ENCODE results near the gene SH3RF3.

SH3RF3 gene

GRCh38 chr2:109399066-109399465 is 270.1 kb downstream of the SH3RF3 start:
- Histone ChIP-seq H3K27me3 (ENCODE audit: insufficient read depth, low read length) (peaks cover 37% of the 10 kb centered on the region), H3K36me3 (ENCODE audit: insufficient read depth, low read length) (no peaks in the 10 kb centered on the region), H3K4me1 (ENCODE audit: insufficient read depth, low read length) (no peaks in the 10 kb centered on the region), H3K4me3 (ENCODE audit: low read length) (no peak overlapping the region), H2AFZ (ENCODE audit: low read depth, low read length) (no peak overlapping the region), H3K9me3 (ENCODE audit: low read length) (no peaks in the 10 kb centered on the region)

- Histone ChIP-seq H3K4me3 (ENCODE audit: low read length) (no peak overlapping the region), H3K9me3 (ENCODE audit: low read length) (no peaks in the 10 kb centered on the region), H3K36me3 (ENCODE audit: insufficient read depth, low read length) (no peaks in the 10 kb centered on the region), H3K4me1 (ENCODE audit: insufficient read depth, low read length) (no peaks in the 10 kb centered on the region), H3K27me3 (ENCODE audit: insufficient read depth, low read length) (peaks cover 27% of the 10 kb centered on the region), H2AFZ (ENCODE audit: low read depth, low read length) (no peak overlapping the region)
Measured at GRCh38 chr2:109400102-109400501, 271.1 kb downstream of the SH3RF3 start.

- Histone ChIP-seq H3K4me1 (ENCODE audit: insufficient read depth, low read length) (no peaks in the 10 kb centered on the region), H3K4me3 (ENCODE audit: low read length) (no peak overlapping the region), H3K9me3 (ENCODE audit: low read length) (no peaks in the 10 kb centered on the region), H2AFZ (ENCODE audit: low read depth, low read length) (no peak overlapping the region), H3K27me3 (ENCODE audit: insufficient read depth, low read length) (peaks cover 16% of the 10 kb centered on the region), H3K36me3 (ENCODE audit: insufficient read depth, low read length) (no peaks in the 10 kb centered on the region)
Measured at GRCh38 chr2:109401370-109401769, 272.4 kb downstream of the SH3RF3 start.

- H3K9me3 ChIP-seq (ENCODE audit: low read length), result no peaks in the 10 kb centered on the region
- no peak overlapping the region for H3K4me3 ChIP-seq (ENCODE audit: low read length)
- H3K36me3 ChIP-seq (ENCODE audit: insufficient read depth, low read length), result no peaks in the 10 kb centered on the region
- H2AFZ ChIP-seq (ENCODE audit: low read depth, low read length), result no peak overlapping the region
- H3K4me1 ChIP-seq (ENCODE audit: insufficient read depth, low read length), result no peaks in the 10 kb centered on the region
- peaks cover 10% of the 10 kb centered on the region for H3K27me3 ChIP-seq (ENCODE audit: insufficient read depth, low read length)
Measured at GRCh38 chr2:109402180-109402579, 273.2 kb downstream of the SH3RF3 start.

GRCh38 chr2:109402980-109403840 is 274.2 kb downstream of the SH3RF3 start:
- H3K9me3 ChIP-seq (ENCODE audit: low read length), result no peaks in the 10 kb centered on the region
- no peak overlapping the region for H2AFZ ChIP-seq (ENCODE audit: low read depth, low read length)
- H3K36me3 ChIP-seq (ENCODE audit: insufficient read depth, low read length), result no peaks in the 10 kb centered on the region
- no peak overlapping the region for H3K4me3 ChIP-seq (ENCODE audit: low read length)
- peaks cover 9% of the 10 kb centered on the region for H3K27me3 ChIP-seq (ENCODE audit: insufficient read depth, low read length)
- no peaks in the 10 kb centered on the region for H3K4me1 ChIP-seq (ENCODE audit: insufficient read depth, low read length)

GRCh38 chr2:109403841-109404201 is 274.8 kb downstream of the SH3RF3 start:
- no peak overlapping the region for H2AFZ ChIP-seq (ENCODE audit: low read depth, low read length)
- H3K4me3 ChIP-seq (ENCODE audit: low read length), result no peak overlapping the region
- H3K27me3 ChIP-seq (ENCODE audit: insufficient read depth, low read length), result peaks cover 9% of the 10 kb centered on the region
- no peaks in the 10 kb centered on the region for H3K4me1 ChIP-seq (ENCODE audit: insufficient read depth, low read length)
- H3K9me3 ChIP-seq (ENCODE audit: low read length), result no peaks in the 10 kb centered on the region
- H3K36me3 ChIP-seq (ENCODE audit: insufficient read depth, low read length), result no peaks in the 10 kb centered on the region

GRCh38 chr2:109404681-109405080 is 275.7 kb downstream of the SH3RF3 start:
- Histone ChIP-seq H3K36me3 (ENCODE audit: insufficient read depth, low read length) (no peaks in the 10 kb centered on the region), H3K9me3 (ENCODE audit: low read length) (no peaks in the 10 kb centered on the region), H3K27me3 (ENCODE audit: insufficient read depth, low read length) (peaks cover 9% of the 10 kb centered on the region)

GRCh38 chr2:109405873-109406272 is 276.9 kb downstream of the SH3RF3 start:
- H3K4me3 ChIP-seq (ENCODE audit: low read length), result no peak overlapping the region
- no peaks in the 10 kb centered on the region for H3K36me3 ChIP-seq (ENCODE audit: insufficient read depth, low read length)
- H3K4me1 ChIP-seq (ENCODE audit: insufficient read depth, low read length), result peaks cover 14% of the 10 kb centered on the region
- H2AFZ ChIP-seq (ENCODE audit: low read depth, low read length), result no peak overlapping the region
- H3K9me3 ChIP-seq (ENCODE audit: low read length), result no peaks in the 10 kb centered on the region
- peaks cover 12% of the 10 kb centered on the region for H3K27me3 ChIP-seq (ENCODE audit: insufficient read depth, low read length)

More at GRCh38 chr2:109404681-109405080, 275.7 kb downstream of the SH3RF3 start:
- H3K4me3 ChIP-seq (ENCODE audit: low read length), result no peak overlapping the region
- peaks cover 4% of the 10 kb centered on the region for H3K4me1 ChIP-seq (ENCODE audit: insufficient read depth, low read length)
- no peak overlapping the region for H2AFZ ChIP-seq (ENCODE audit: low read depth, low read length)

GRCh38 chr2:109406301-109406700 is 277.3 kb downstream of the SH3RF3 start:
- peaks cover 12% of the 10 kb centered on the region for H3K27me3 ChIP-seq (ENCODE audit: insufficient read depth, low read length)
- no peak overlapping the region for H2AFZ ChIP-seq (ENCODE audit: low read depth, low read length)
- no peak overlapping the region for H3K4me3 ChIP-seq (ENCODE audit: low read length)
- H3K36me3 ChIP-seq (ENCODE audit: insufficient read depth, low read length), result no peaks in the 10 kb centered on the region
- no peaks in the 10 kb centered on the region for H3K9me3 ChIP-seq (ENCODE audit: low read length)
- peaks cover 14% of the 10 kb centered on the region for H3K4me1 ChIP-seq (ENCODE audit: insufficient read depth, low read length)

GRCh38 chr2:109407276-109408042 is 278.5 kb downstream of the SH3RF3 start:
- Histone ChIP-seq H2AFZ (ENCODE audit: low read depth, low read length) (no peak overlapping the region), H3K27me3 (ENCODE audit: insufficient read depth, low read length) (peaks cover 10% of the 10 kb centered on the region), H3K36me3 (ENCODE audit: insufficient read depth, low read length) (no peaks in the 10 kb centered on the region), H3K4me3 (ENCODE audit: low read length) (no peak overlapping the region), H3K4me1 (ENCODE audit: insufficient read depth, low read length) (peaks cover 14% of the 10 kb centered on the region), H3K9me3 (ENCODE audit: low read length) (no peaks in the 10 kb centered on the region)

- H3K4me1 ChIP-seq (ENCODE audit: insufficient read depth, low read length), result peaks cover 14% of the 10 kb centered on the region
- H3K4me3 ChIP-seq (ENCODE audit: low read length), result no peak overlapping the region
- peaks cover 7% of the 10 kb centered on the region for H3K27me3 ChIP-seq (ENCODE audit: insufficient read depth, low read length)
- H3K36me3 ChIP-seq (ENCODE audit: insufficient read depth, low read length), result no peaks in the 10 kb centered on the region
- H2AFZ ChIP-seq (ENCODE audit: low read depth, low read length), result no peak overlapping the region
- no peaks in the 10 kb centered on the region for H3K9me3 ChIP-seq (ENCODE audit: low read length)
Measured at GRCh38 chr2:109408043-109408335, 279.0 kb downstream of the SH3RF3 start.

- H2AFZ ChIP-seq (ENCODE audit: low read depth, low read length), result no peak overlapping the region
- H3K27me3 ChIP-seq (ENCODE audit: insufficient read depth, low read length), result peaks cover 4% of the 10 kb centered on the region
- H3K4me1 ChIP-seq (ENCODE audit: insufficient read depth, low read length), result peaks cover 14% of the 10 kb centered on the region
- no peak overlapping the region for H3K4me3 ChIP-seq (ENCODE audit: low read length)
- no peaks in the 10 kb centered on the region for H3K9me3 ChIP-seq (ENCODE audit: low read length)
- H3K36me3 ChIP-seq (ENCODE audit: insufficient read depth, low read length), result no peaks in the 10 kb centered on the region
Measured at GRCh38 chr2:109409321-109410038, 280.5 kb downstream of the SH3RF3 start.
